ENCODE measurements around the gene DHX58. TPM values are rescaled to one million over a fixed set of nuclear protein-coding genes. Genes with fewer than 3 reads are reported as not detected.

DHX58 gene
- total and polyA plus RNA-seq, 2 donors (not counting 3 experiments of a cell fraction or from before 2014, with no cell fraction given) = 3.1 to 9.0 TPM

DNA sequence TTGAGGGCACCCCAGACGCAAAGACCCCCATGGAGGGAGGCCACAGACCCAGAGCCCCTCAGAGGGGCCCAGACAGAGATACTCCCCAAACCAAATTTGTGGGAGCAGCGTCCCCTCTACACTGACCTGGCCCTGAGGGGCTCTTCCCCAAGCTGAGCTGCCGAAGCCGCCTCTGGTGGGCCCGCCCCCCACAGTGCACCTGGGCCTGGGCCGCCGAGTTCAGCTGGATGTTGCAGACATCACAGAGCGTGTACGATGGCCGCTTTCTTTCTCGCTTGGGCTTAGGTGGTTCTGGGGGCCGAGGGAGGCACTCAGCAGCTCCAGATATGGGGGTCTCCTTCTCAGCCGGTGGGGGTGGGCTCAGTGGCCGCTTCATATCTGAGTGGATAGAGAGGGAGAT is 49.8 kb downstream of the DHX58 start:
- no peaks in the 10 kb centered on the region for H3K9me1 ChIP-seq (replicated peaks; ENCODE audit: control insufficient read depth, extremely low read depth, insufficient read depth, low read length)
- BruUV-seq (replicated peaks) = no TSS peak
- ChIA-PET CTCF (interaction anchor here (1.3 kb wide), 1 partner anchor 100 kb away, joined by 7 read pairs; no protein-coding TSS in a partner anchor), POLR2A (no interaction called here)
- intact Hi-C loops (cut with micrococcal nuclease) (loop anchor here (1.0 kb wide), 1 partner anchor 37 kb away; no protein-coding TSS in a partner anchor), dilution Hi-C loops (cut with MboI; ENCODE audit: extremely low pct_ligation_motif_present, low sequenced_read_pairs) (no loop called here)
- no peaks in the 10 kb centered on the region for H3K4me1 ChIP-seq (ENCODE audit: control insufficient read depth, extremely low read depth, insufficient read depth, low read length)
- no peaks in the 10 kb centered on the region for H4K20me1 ChIP-seq (replicated peaks; ENCODE audit: control insufficient read depth, extremely low read depth, insufficient read depth, low read length)
- no peaks in the 10 kb centered on the region for H3K27me3 ChIP-seq (ENCODE audit: control insufficient read depth in 2 of 2, insufficient read depth in 2 of 2, low read length in 2 of 2)
- H2AFZ ChIP-seq (ENCODE audit: low read depth, low read length) = no peak overlapping the region
- H3K9ac ChIP-seq (replicated peaks; ENCODE audit: extremely low read depth, insufficient read depth, low read length) = no peak overlapping the region
- no peak for DNase-seq (ENCODE audit: low read depth, low spot score)
- H3K36me3 ChIP-seq (ENCODE audit: control insufficient read depth in 2 of 2, extremely low read depth in 1 of 2, insufficient read depth in 2 of 2, low read length in 2 of 2) = no peaks in the 10 kb centered on the region
- H3K27ac ChIP-seq (ENCODE audit: insufficient read depth, low read depth, low read length) = no peak overlapping the region
- H3K4me2 ChIP-seq (ENCODE audit: insufficient read depth, low read length) = no peak overlapping the region
- no peaks in the 10 kb centered on the region for H3K9me3 ChIP-seq (replicated peaks; ENCODE audit: control insufficient read depth, insufficient read depth, low read length)
- no peaks in the 10 kb centered on the region for H3K79me2 ChIP-seq (ENCODE audit: control insufficient read depth, insufficient read depth, low read length)
- TF ChIP-seq FOS (IDR thresholded peaks at IDR 0.05; ENCODE audit: borderline replicate concordance, insufficient read depth, low read length) (no peak), GATA2 (IDR thresholded peaks at IDR 0.05; ENCODE audit: insufficient read depth, insufficient read length, low read depth, low read length) (no peak), POLR2AphosphoS5 (IDR thresholded peaks at IDR 0.05; ENCODE audit: insufficient read depth, low read depth, low read length) (no peak), JUN (IDR thresholded peaks at IDR 0.05; ENCODE audit: borderline replicate concordance, insufficient read depth, insufficient read length, low read depth) (no peak), EZH2 (IDR thresholded peaks at IDR 0.05; ENCODE audit: borderline replicate concordance, low read depth, low read length, severe bottlenecking) (no peak), MYC (IDR thresholded peaks at IDR 0.05; ENCODE audit: low read depth, low read length) (no peak)
- TF ChIP-seq, protein P1, sequence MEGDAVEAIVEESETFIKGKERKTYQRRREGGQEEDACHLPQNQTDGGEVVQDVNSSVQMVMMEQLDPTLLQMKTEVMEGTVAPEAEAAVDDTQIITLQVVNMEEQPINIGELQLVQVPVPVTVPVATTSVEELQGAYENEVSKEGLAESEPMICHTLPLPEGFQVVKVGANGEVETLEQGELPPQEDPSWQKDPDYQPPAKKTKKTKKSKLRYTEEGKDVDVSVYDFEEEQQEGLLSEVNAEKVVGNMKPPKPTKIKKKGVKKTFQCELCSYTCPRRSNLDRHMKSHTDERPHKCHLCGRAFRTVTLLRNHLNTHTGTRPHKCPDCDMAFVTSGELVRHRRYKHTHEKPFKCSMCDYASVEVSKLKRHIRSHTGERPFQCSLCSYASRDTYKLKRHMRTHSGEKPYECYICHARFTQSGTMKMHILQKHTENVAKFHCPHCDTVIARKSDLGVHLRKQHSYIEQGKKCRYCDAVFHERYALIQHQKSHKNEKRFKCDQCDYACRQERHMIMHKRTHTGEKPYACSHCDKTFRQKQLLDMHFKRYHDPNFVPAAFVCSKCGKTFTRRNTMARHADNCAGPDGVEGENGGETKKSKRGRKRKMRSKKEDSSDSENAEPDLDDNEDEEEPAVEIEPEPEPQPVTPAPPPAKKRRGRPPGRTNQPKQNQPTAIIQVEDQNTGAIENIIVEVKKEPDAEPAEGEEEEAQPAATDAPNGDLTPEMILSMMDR (IDR thresholded peaks at IDR 0.05; ENCODE audit: extremely low read depth in 1 of 2, insufficient read depth in 1 of 2, low read depth in 1 of 2, low read length in 2 of 2) = no peak
- FAIRE-seq = no peak
- H3K4me3 ChIP-seq (replicated peaks in 1 of 3; ENCODE audit: insufficient read depth in 1 of 3, low read depth in 1 of 3, low read length in 3 of 3) = no peak overlapping the region

Data from endothelial cell of umbilical vein (primary cell).